ENCODE results near the gene LRRTM4. TPM values are rescaled to one million over a fixed set of nuclear protein-coding genes. Genes with fewer than 3 reads are reported as not detected.
"Not testable (repeated sequence)": the region's sequence is repeated elsewhere in the genome, so short reads cannot be mapped to it uniquely, and the experiment has no call there.

LRRTM4 gene
- total RNA-seq, 1 donor from 2014 or later, result 1.3 TPM

- intact Hi-C loops (cut with DNase I), result no loop called here
- DNase-seq (ENCODE audit: low spot score), result no peak
Measured at GRCh38 chr2:76825140-76825970, 696.8 kb downstream of the LRRTM4 start.

DNA sequence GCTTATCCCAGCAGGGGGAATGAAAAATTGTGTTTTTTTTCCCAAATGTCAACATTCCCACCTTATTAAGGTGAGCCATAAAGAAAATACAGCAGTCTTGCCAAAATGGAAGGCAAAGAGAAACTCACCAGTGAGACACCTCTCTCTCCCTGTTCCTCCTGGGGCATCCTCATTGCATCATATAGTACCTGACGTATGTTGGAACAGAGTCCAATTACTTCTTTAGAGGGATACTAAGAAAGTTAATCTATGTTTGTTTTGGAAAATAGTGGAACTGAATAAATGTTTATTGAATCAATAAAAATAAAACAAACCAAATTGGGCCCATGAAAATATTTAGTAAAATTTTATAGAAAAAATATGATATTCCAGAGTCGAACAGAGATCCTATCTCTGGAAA, 700.4 kb downstream of the LRRTM4 start:
- intact Hi-C loops (cut with DNase I), result no loop called here
- DNase-seq (ENCODE audit: low spot score), result no peak

DNA sequence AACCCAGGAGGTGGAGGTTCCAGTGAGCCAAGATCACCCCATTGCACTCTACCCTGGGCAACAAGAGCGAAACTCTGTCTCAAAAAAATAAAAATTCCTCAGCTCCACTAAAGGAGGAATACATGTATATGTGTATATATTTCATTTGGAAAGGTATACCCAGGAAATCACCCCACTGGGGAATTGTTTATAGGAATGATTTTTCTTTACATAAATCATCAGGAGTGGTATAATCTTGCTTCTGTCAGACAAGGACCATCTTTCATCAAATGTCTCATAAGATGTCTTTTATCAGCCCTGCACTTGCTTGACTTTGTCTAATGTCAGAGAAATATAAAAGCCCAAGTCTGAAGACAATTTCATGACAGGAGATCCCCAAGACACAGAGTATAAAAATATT, 709.1 kb downstream of the LRRTM4 start:
- intact Hi-C loops (cut with DNase I), result no loop called here
- no peak for DNase-seq (ENCODE audit: low spot score)

GRCh38 chr2:76812156-76812555, 710.0 kb downstream of the LRRTM4 start:
- no peak for DNase-seq (ENCODE audit: low spot score)
- intact Hi-C loops (cut with DNase I), result no loop called here

DNA sequence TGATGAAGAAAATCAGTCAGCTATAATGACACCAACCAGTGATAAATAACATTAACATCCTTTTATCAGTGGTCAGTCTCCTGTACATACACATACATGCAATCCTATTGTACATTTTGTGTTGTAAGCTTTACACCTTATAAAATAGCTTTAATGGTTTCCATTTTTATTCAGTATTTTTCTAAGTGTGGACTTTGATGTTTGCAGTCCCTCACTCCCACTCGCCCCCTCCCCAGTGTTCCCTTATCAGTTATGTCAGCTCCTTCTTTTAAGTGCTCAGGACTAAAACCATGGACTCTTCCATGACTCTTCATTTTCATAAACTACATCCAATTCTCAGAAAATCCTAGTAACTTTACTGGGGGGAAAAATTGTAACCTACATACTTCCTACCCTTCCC, 713.0 kb downstream of the LRRTM4 start:
- intact Hi-C loops (cut with DNase I), result no loop called here
- DNase-seq (ENCODE audit: low spot score), result no peak

GRCh38 chr2:76808732-76809131, 713.4 kb downstream of the LRRTM4 start:
- intact Hi-C loops (cut with DNase I), result no loop called here
- no peak for DNase-seq (ENCODE audit: low spot score)

DNA sequence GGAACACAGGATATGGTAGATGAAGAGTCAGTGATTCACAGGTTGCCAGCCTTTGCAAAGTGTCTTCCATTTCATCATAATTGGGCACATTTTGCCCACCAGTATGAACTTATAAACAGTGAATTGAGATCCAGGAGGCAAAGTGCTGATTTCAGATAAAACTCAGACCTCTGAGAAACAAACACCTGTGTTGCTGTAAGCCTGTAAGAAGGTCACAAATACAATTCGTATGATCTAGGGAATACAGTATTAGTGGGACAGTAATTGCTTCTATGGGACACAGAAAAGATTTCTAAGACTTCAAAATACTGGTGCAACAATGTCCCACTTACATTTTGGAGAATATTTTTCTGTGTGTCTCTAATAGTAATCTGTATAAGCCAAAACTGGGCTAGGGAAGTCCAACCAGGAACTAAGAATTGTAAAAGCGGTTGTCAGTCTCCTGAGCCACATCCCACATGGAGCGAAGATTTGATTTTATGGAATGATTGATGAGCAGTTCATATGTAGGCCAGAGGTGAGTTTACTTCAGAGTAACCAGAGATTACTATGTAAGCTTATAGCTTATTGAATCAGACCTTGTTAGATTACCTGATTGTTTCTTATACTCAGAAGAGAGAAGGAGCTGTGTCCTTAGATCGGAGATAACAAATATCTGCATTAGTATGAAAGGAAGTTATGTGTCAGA, 728.4 kb downstream of the LRRTM4 start:
- intact Hi-C loops (cut with DNase I), result no loop called here
- no peak for DNase-seq (ENCODE audit: low spot score)

DNA sequence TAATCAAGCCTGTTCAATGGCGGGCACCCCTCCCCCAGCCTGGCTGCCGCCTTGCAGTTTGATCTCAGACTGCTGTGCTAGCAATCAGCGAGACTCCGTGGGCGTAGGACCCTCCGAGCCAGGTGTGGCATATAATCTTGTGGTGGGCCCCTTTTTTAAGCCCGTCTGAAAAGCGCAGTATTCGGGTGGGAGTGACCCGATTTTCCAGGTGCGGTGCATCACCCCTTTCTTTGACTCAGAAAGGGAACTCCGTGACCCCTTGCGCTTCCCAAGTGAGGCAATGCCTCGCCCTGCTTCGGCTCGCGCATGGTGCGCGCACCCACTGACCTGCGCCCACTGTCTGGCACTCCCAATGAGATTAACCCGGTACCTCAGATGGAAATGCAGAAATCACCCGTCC, 740.9 kb downstream of the LRRTM4 start:
- not testable (repeated sequence) for DNase-seq (ENCODE audit: low spot score)

GRCh38 chr2:76763276-76763675, 758.9 kb downstream of the LRRTM4 start:
- DNase-seq (ENCODE audit: low spot score), result no peak
- intact Hi-C loops (cut with DNase I), result no loop called here

More for the DNA sequence above, 740.9 kb downstream of the LRRTM4 start:
- intact Hi-C loops (cut with DNase I), result not testable (repeated sequence)

- no peak for DNase-seq (ENCODE audit: low spot score)
- intact Hi-C loops (cut with DNase I), result no loop called here
Measured at GRCh38 chr2:76760367-76760704, 761.8 kb downstream of the LRRTM4 start.

DNA sequence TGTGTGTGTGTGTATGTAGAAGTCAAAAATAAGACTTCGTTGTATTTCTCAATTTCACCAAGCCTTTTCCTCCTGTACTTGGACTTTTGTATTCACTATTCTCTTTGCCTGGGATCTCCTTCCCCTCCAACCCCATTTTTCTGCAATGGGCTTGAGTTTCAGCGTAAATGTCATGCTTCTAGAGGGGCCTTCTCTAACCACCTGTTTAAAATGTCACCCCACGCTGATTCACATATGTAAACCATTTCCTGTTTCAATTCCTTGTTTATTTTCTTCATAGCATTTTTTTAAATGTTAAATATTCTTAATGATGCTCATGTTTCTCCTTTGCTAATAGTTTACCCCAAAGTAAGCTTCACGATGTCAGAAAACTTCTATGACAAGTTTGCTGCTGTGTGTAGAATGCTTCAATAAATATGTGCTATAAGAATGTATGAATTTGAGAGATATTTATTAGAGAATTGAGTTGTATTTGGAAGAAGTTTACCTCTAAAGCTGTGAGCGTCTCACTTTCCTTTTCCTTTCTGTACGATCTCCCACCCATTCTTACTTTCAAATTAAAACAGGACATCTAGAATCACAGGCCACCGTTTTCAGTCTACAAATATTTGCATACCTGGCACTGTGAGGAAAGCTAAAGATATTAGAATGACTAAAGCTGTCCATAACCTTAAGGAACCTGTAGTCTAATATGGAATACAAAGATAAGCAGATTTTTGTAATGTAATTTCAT, 762.4 kb downstream of the LRRTM4 start:
- intact Hi-C loops (cut with DNase I), result no loop called here
- no peak for DNase-seq (ENCODE audit: low spot score)

DNA sequence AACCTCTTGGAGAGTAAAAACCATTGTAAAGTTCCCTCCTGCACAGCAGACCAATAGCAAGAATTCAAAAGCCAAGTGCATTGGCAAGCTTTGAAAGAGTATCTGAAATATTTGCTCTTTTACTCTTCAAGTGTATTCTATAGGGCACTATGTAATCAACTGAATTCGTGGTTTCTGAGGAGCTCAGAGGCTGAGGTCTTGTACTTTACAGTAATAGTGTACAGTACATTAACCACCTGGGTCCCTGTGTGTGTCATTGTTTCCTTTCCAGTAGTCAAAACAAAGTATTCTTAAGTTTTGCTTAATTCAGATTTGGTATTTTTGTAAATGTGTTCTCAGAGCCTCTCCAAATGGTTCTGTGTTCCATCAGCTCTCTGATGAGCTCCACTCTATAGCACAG, 769.7 kb downstream of the LRRTM4 start:
- no peak for DNase-seq (ENCODE audit: low spot score)
- intact Hi-C loops (cut with DNase I), result no loop called here

GRCh38 chr2:76749858-76750257, 772.3 kb downstream of the LRRTM4 start:
- DNase-seq (ENCODE audit: low spot score), result no peak
- intact Hi-C loops (cut with DNase I), result no loop called here

- DNase-seq (ENCODE audit: low spot score), result no peak
- intact Hi-C loops (cut with DNase I), result no loop called here
Measured at GRCh38 chr2:76748581-76749296, 773.4 kb downstream of the LRRTM4 start.

DNA sequence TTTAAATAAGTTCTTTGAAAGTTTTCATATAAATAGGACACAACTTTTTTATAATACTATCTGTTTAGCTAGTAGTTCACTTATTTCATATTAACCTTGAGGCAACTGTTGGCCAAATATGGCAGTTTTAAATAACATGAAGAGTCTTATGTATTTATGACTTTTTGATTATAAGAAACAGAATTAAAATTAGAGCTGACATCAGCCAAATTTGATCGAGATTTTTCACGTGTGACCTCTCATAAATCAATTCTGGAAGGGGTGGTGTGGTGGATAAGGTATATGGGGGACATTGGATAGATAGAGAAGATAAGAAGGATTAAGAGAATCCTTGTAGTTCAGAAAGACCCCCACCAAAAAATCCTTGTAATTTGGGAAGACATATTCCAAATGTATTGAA, 776.6 kb downstream of the LRRTM4 start:
- no peak for DNase-seq (ENCODE audit: low spot score)
- intact Hi-C loops (cut with DNase I), result no loop called here

DNA sequence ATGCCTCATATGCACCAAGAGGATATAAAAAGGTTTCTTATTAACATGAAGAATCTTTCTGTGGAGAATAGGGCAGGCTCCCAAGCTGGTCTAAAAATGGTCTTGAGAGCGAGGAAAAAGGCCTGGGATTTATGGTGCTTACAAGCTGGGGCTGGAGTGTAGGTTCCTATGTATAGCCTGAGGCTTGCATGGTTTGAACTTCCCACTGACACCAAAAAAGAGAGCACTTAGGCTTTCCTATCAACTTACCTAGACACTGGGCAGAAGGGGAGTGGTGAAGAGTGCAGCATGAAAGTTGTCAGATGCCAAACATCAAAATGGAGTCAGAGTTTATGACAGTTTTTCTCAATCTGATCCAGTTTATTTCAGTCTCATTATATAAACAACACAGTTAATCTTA, 784.6 kb downstream of the LRRTM4 start:
- DNase-seq (ENCODE audit: low spot score), result no peak
- intact Hi-C loops (cut with DNase I), result no loop called here

DNA sequence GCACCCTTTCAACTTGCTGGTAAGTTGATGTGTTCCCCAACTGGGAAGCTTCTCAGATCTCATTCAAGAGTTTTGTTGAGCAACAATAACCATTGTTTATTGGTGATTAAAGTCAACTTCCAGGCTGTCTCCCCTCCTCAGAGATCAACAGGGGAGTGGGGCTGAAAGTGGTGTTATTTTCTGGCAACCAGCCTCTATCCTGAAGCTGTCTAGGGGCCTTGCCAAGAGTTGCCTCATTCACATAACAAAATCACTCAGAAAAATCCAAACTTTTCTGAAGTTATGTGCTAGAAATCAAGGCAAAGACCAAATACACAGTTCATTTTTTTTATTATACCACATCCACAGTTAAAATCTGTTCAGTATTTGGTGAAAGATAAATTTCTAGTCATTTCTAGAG, 788.4 kb downstream of the LRRTM4 start:
- no peak for DNase-seq (ENCODE audit: low spot score)
- intact Hi-C loops (cut with DNase I), result no loop called here

- intact Hi-C loops (cut with DNase I), result no loop called here
- DNase-seq (ENCODE audit: low spot score), result no peak
Measured at GRCh38 chr2:76731157-76731556, 791.0 kb downstream of the LRRTM4 start.

GRCh38 chr2:76730021-76730420, 792.2 kb downstream of the LRRTM4 start:
- intact Hi-C loops (cut with DNase I), result no loop called here
- no peak for DNase-seq (ENCODE audit: low spot score)

GRCh38 chr2:76721226-76721625, 801.0 kb downstream of the LRRTM4 start:
- intact Hi-C loops (cut with DNase I), result no loop called here
- no peak for DNase-seq (ENCODE audit: low spot score)
